HG03432 (cell line): ENCODE results near the gene AOPEP.

Source experiments
- ATAC-seq: cut with Tn5 transposase; IDR thresholded peaks from one replicate; pipeline ENCODE4 v1.9.1; 2021; ENCODE audit warnings: mild to moderate bottlenecking, moderate library complexity; ENCODE audit not compliant: unreplicated experiment

Gene AOPEP

GRCh38 chr9:94760010-94760409 lies 33.5 kb downstream of the AOPEP start:
- ATAC-seq: no peak

- ATAC-seq: no peak
Observed at GRCh38 chr9:94760660-94761059, 34.2 kb downstream of the AOPEP start.

- ATAC-seq: no peak
Observed at GRCh38 chr9:94761481-94761880, 35.0 kb downstream of the AOPEP start.

GRCh38 chr9:94767331-94768072 lies 41.0 kb downstream of the AOPEP start:
- no peak for ATAC-seq

- ATAC-seq: no peak
Observed at GRCh38 chr9:94768766-94769165, 42.3 kb downstream of the AOPEP start.

- no peak for ATAC-seq
Observed at GRCh38 chr9:94770334-94770733, 43.8 kb downstream of the AOPEP start.

GRCh38 chr9:94771096-94771495 lies 44.6 kb downstream of the AOPEP start:
- ATAC-seq: no peak

GRCh38 chr9:94772144-94772543 lies 45.6 kb downstream of the AOPEP start:
- no peak for ATAC-seq

GRCh38 chr9:94772639-94773303 lies 46.3 kb downstream of the AOPEP start:
- no peak for ATAC-seq

- ATAC-seq: no peak
Observed at GRCh38 chr9:94773655-94774054, 47.2 kb downstream of the AOPEP start.

GRCh38 chr9:94778013-94778412 lies 51.5 kb downstream of the AOPEP start:
- ATAC-seq: no peak

- ATAC-seq: no peak
Observed at GRCh38 chr9:94779031-94779430, 52.5 kb downstream of the AOPEP start.

GRCh38 chr9:94779693-94780290 lies 53.3 kb downstream of the AOPEP start:
- no peak for ATAC-seq

GRCh38 chr9:94780516-94780950 lies 54.0 kb downstream of the AOPEP start:
- no peak for ATAC-seq

GRCh38 chr9:94782355-94783101 lies 56.0 kb downstream of the AOPEP start:
- ATAC-seq: no peak

GRCh38 chr9:94783102-94783682 lies 56.7 kb downstream of the AOPEP start:
- ATAC-seq: no peak

- ATAC-seq: no peak
Observed at GRCh38 chr9:94783928-94784327, 57.4 kb downstream of the AOPEP start.

- no peak for ATAC-seq
Observed at GRCh38 chr9:94785215-94786169, 59.0 kb downstream of the AOPEP start.

- no peak for ATAC-seq
Observed at GRCh38 chr9:94786586-94786985, 60.1 kb downstream of the AOPEP start.

- no peak for ATAC-seq
Observed at GRCh38 chr9:94787266-94787665, 60.8 kb downstream of the AOPEP start.
